T-cell (primary cell): ENCODE measurements around the gene ZFAND5. TPM values are rescaled to one million over a fixed set of nuclear protein-coding genes. Genes with fewer than 3 reads are reported as not detected.

ENCODE experiments used
- ATAC-seq, 4 experiments: fragments of 200-7000 bp in 3 of 4; fragments of 150-1000 bp in 1 of 4; cut with Tn5 transposase; replicated peaks in 1 of 4; 1 replicate in 3 of 4; 2 replicates in 1 of 4; pipeline ENCODE4 v1.10.0; 2021; ENCODE audit warnings: moderate library complexity in 3 of 4, mild to moderate bottlenecking in 2 of 4, moderate number of reproducible peaks in 1 of 4
- CTCF ChIA-PET, 2 donors: fragments of 300-600 bp; sonication (Branson Sonifier 250); formaldehyde crosslinking; loops; one replicate each; lab custom pipeline; 2022; ENCODE audit warnings: antibody characterized with exemption in 2 of 2; lab: Charles Lee
- POLR2A ChIA-PET, 2 donors: fragments of 300-600 bp; sonication (Branson Sonifier 250); formaldehyde crosslinking; loops; one replicate each; lab custom pipeline; 2022; ENCODE audit warnings: antibody characterized with exemption in 2 of 2; lab: Charles Lee
- DNase-seq, 35 experiments: peaks; one replicate each; pipeline versions ENCODE4 v3.0.0 to v3.0.0-alpha.2; 2013 to 2023
- H3K27ac ChIP-seq: one replicate; pipeline ENCODE4 v1.5.1; 2013; ENCODE audit warnings: low read length
- H3K27me3 ChIP-seq, 2 experiments: replicated peaks in 1 of 2; 1 replicate in 1 of 2; 2 replicates in 1 of 2; pipeline versions ENCODE4 v1.6.1 to v1.7.0; 2013; ENCODE audit warnings: low read length in 1 of 2, mixed read lengths in 1 of 2; ENCODE audit not compliant: control insufficient read depth in 2 of 2, insufficient read depth in 2 of 2; ENCODE audit errors: extremely low read depth in 1 of 2
- H3K36me3 ChIP-seq, 2 donors: 1 replicate in 1 of 2; 2 replicates in 1 of 2; pipeline versions ENCODE4 v1.6.1 to v1.7.0; 2013; ENCODE audit warnings: low read length in 1 of 2; ENCODE audit not compliant: control insufficient read depth in 2 of 2, insufficient read depth in 1 of 2; ENCODE audit errors: extremely low read depth in 1 of 2
- H3K4me1 ChIP-seq, 2 experiments: 1 replicate in 1 of 2; 2 replicates in 1 of 2; pipeline versions ENCODE4 v1.6.1 to v1.7.0; 2013; ENCODE audit warnings: low read length in 2 of 2, mixed read lengths in 1 of 2; ENCODE audit not compliant: insufficient read depth in 2 of 2, control insufficient read depth in 1 of 2; ENCODE audit errors: extremely low read depth in 1 of 2
- H3K4me3 ChIP-seq, 2 donors: 1 replicate in 1 of 2; 2 replicates in 1 of 2; pipeline versions ENCODE4 v1.5.1 to v1.7.0; 2013; ENCODE audit warnings: mild to moderate bottlenecking in 2 of 2, low read length in 1 of 2, moderate library complexity in 1 of 2; ENCODE audit not compliant: control insufficient read depth in 1 of 2; ENCODE audit errors: extremely low read depth in 1 of 2
- H3K9me3 ChIP-seq: 2 replicates; pipeline ENCODE4 v1.7.0; 2013
- H3K27ac Mint-ChIP-seq, 2 donors: one replicate each; pipeline ENCODE4 v1.8.0; 2020 to 2021; ENCODE audit warnings: mild to moderate bottlenecking in 2 of 2, mixed read lengths in 2 of 2
- H3K27me3 Mint-ChIP-seq, 2 donors: one replicate each; pipeline ENCODE4 v1.8.0; 2021 to 2022; ENCODE audit warnings: mixed read lengths in 2 of 2
- H3K36me3 Mint-ChIP-seq: one replicate; pipeline ENCODE4 v1.8.0; 2021; ENCODE audit warnings: mixed read lengths
- H3K4me1 Mint-ChIP-seq, 3 donors: one replicate each; pipeline ENCODE4 v1.8.0; 2020 to 2022; ENCODE audit warnings: mixed read lengths in 3 of 3, mild to moderate bottlenecking in 1 of 3
- H3K4me3 Mint-ChIP-seq, 3 donors: one replicate each; pipeline ENCODE4 v1.8.0; 2020 to 2022; ENCODE audit warnings: mild to moderate bottlenecking in 3 of 3, mixed read lengths in 3 of 3, moderate library complexity in 3 of 3
- H3K9me3 Mint-ChIP-seq, 3 donors: one replicate each; pipeline ENCODE4 v1.8.0; 2020 to 2022; ENCODE audit warnings: mixed read lengths in 3 of 3
- WGBS: methylation state at CpG from one replicate; pipeline ENCODE4 v1.1.5; 2013; ENCODE audit warnings: missing lambda C conversion rate; ENCODE audit not compliant: insufficient coverage; 5-methylcytosine and 5-hydroxymethylcytosine counted together
- total RNA-seq, 35 experiments: library from RNA in 6 of 35; stranded (reverse) in 6 of 35; fragments of 120-200 nt in 1 of 35; gene quantifications; one replicate each; pipeline versions ENCODE4 v1.2.1 to v1.2.4 and lab custom pipeline; 2013 to 2026

ZFAND5 gene
- total RNA-seq, 5 donors from 2014 or later (not counting 1 experiment from before 2014, with no cell fraction given): 112 to 275 (median 118) TPM

DNA sequence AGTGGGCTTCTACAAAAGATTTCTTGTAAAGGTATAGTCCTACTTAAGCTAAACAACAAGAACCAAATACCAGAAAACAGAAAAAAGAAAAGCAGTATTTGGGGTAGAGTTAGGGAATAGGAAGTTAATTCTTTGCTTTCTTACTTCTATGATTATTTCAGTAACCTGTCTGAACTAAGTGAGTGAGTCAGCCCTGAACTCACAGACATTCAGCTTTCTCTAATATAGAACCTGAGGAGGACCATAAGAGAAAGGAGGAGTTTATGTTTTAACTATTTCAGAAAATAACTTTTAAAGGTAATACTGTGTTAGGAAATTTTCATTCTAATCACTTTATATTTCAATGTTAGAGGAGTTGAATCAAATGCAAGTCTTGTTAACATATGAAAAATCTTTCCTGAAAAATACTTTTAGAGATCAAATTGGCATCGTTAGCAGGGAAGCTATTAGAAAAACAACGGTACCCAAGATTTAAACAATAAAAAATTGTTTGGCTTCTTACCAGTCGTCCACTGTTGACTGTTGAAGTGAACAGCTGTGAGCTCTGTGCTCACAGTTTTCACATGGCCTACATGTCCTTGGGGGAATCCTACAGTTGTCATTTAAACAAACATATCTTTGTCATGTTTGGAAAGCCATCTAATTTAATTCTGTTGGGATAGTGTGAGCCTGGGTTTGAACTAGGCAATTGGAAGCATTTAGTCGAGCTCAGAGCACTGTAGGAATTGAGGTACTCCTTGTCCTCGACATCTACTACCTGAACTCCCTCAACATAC is 19.9 kb upstream of the ZFAND5 start:
- Histone ChIP-seq H3K4me3 (no peak overlapping the region), H3K9me3 (no peaks in the 10 kb centered on the region), H3K36me3 (no peaks in the 10 kb centered on the region), H3K4me1 (peaks cover 0 to 3% of the 10 kb centered on the region in 2 experiments), H3K27me3 (no peaks in the 10 kb centered on the region), H3K27ac (no peak overlapping the region)
- no peak overlapping the region for H3K4me3 Mint-ChIP-seq
- DNase-seq (no peak), ATAC-seq (no peak)
- peaks cover 0 to 11% (median 9%) of the 10 kb centered on the region in 3 donors for H3K4me1 Mint-ChIP-seq
- ChIA-PET CTCF (interaction anchor here in 1 of 2 donors (0.7 kb wide), 1 partner anchor 34 kb away, joined by 3 read pairs; no protein-coding TSS in a partner anchor), POLR2A (no interaction called here)
- peaks cover 3 to 4% of the 10 kb centered on the region in 2 donors for H3K27me3 Mint-ChIP-seq
- no peaks in the 10 kb centered on the region for H3K36me3 Mint-ChIP-seq
- H3K9me3 Mint-ChIP-seq: no peaks in the 10 kb centered on the region
- WGBS: 90% methylated on average over 3 of the region's 5 CpGs
- no peak overlapping the region for H3K27ac Mint-ChIP-seq

DNA sequence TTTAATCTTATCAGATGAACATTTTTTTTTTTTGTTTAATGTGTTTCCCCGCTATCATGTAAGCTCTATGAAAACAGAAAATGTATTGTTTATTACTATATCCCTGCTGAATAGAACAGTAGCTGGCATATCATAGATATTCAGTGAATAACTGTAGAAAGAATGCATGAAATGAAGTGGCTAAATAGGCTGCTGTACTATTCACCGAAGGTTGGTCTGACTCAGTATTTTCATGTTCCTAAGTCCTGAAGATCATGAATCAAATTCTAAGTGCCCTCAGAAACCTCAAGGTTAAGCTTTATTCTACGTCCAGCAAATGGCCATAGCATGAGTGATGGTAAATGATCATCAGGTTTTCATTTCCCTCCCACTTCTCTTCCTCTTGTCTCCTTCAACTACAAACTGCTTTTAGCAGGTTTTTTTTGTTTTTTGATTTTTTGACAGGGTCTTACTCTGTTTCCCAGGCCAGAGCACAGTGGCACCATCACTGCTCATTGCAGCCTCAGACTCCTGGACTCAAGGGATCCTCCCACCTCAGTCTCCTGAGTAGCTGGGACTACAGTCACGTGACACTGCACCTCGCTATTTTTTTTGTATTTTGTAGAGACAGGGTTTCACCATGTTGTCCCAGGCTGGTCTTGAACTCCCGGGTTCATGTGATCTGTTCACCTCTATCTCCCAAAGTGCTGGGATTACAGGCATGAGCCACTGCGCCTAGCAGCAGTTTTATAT is 19.1 kb upstream of the ZFAND5 start:
- no peak overlapping the region for H3K27ac ChIP-seq
- Mint-ChIP-seq H3K4me3 (no peak overlapping the region), H3K27me3 (peaks cover 3% of the 10 kb centered on the region in 2 donors), H3K27ac (no peak overlapping the region), H3K9me3 (no peaks in the 10 kb centered on the region), H3K36me3 (no peaks in the 10 kb centered on the region), H3K4me1 (peaks cover 0 to 11% (median 9%) of the 10 kb centered on the region in 3 donors)
- H3K4me3 ChIP-seq: no peak overlapping the region
- ChIA-PET POLR2A (interaction anchor here in 1 of 2 donors (0.5 kb wide), 1 partner anchor 738 kb away, joined by 8 read pairs; no protein-coding TSS in a partner anchor), CTCF (interaction anchor here in 1 of 2 donors (0.7 kb wide), 1 partner anchor 9 kb away, joined by 3 read pairs; no protein-coding TSS in a partner anchor)
- H3K27me3 ChIP-seq: no peaks in the 10 kb centered on the region
- peaks cover 0 to 3% of the 10 kb centered on the region in 2 experiments for H3K4me1 ChIP-seq
- H3K9me3 ChIP-seq: no peaks in the 10 kb centered on the region
- ATAC-seq (no peak), DNase-seq (no peak)
- no CpG with 5 or more reads among the region's 7 CpGs for WGBS
- no peaks in the 10 kb centered on the region for H3K36me3 ChIP-seq

- WGBS: 80% methylated on average over 2 of the region's 4 CpGs
- ATAC-seq: no peak
- ChIA-PET CTCF (no interaction called here), POLR2A (interaction anchor here in 1 of 2 donors (0.5 kb wide), 1 partner anchor 1718 kb away, joined by 6 read pairs; no protein-coding TSS in a partner anchor)
- DNase-seq: no peak
- no peak overlapping the region for H3K4me3 ChIP-seq
- H3K4me1 Mint-ChIP-seq: peaks cover 0 to 7% (median 7%) of the 10 kb centered on the region in 3 donors
- peaks cover 0 to 2% of the 10 kb centered on the region in 2 experiments for H3K4me1 ChIP-seq
- H3K27me3 Mint-ChIP-seq: peaks cover 3% of the 10 kb centered on the region in 2 donors
- H3K36me3 Mint-ChIP-seq: no peaks in the 10 kb centered on the region
- H3K27ac Mint-ChIP-seq: no peak overlapping the region
- H3K27me3 ChIP-seq: peaks cover 0 to 2% of the 10 kb centered on the region in 2 experiments
- H3K27ac ChIP-seq: no peak overlapping the region
- no peak overlapping the region for H3K4me3 Mint-ChIP-seq
- no peaks in the 10 kb centered on the region for H3K36me3 ChIP-seq
- no peaks in the 10 kb centered on the region for H3K9me3 ChIP-seq
- no peaks in the 10 kb centered on the region for H3K9me3 Mint-ChIP-seq
Observed at GRCh38 chr9:72382405-72382804, 17.4 kb upstream of the ZFAND5 start.

DNA sequence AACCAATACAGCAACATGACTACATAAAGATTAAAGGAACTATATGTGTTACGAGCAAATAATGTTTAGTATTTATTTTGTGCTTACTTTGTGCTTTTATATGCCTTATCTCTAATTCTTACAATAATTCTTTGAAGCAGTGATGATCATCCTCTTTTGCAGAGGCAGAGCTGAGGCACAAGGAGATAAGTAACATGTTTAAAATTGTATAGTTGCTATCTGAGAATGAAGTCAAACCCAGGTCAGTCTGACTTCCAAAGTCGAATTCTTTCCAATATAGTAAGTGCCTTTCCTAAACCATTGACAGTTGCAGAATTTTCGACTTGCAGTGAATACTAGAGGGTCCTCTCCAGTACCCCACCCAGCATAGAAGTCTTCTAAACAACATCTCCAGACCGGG is 12.0 kb upstream of the ZFAND5 start:
- no peak overlapping the region for H3K27ac Mint-ChIP-seq
- Histone ChIP-seq H3K9me3 (no peaks in the 10 kb centered on the region), H3K36me3 (no peaks in the 10 kb centered on the region), H3K27ac (no peak overlapping the region), H3K4me1 (no peaks in the 10 kb centered on the region), H3K27me3 (peaks cover 0 to 10% of the 10 kb centered on the region in 2 experiments), H3K4me3 (no peak overlapping the region)
- POLR2A ChIA-PET: interaction anchor here in 1 of 2 donors (0.7 kb wide), 1 partner anchor 338 kb away, joined by 4 read pairs; no protein-coding TSS in a partner anchor
- no peak overlapping the region for H3K4me3 Mint-ChIP-seq
- DNase-seq (no peak), ATAC-seq (no peak)
- H3K9me3 Mint-ChIP-seq: no peaks in the 10 kb centered on the region
- peaks cover 3 to 4% of the 10 kb centered on the region in 2 donors for H3K27me3 Mint-ChIP-seq
- H3K36me3 Mint-ChIP-seq: no peaks in the 10 kb centered on the region
- no peaks in the 10 kb centered on the region for H3K4me1 Mint-ChIP-seq
- CTCF ChIA-PET: no interaction called here
- 67% methylated on average over 2 of the region's 4 CpGs for WGBS

GRCh38 chr9:72371151-72371550 is 6.1 kb upstream of the ZFAND5 start:
- ATAC-seq (no peak), DNase-seq (no peak)
- Mint-ChIP-seq H3K27ac (no peak overlapping the region), H3K27me3 (peaks cover 0 to 4% of the 10 kb centered on the region in 2 donors), H3K9me3 (no peaks in the 10 kb centered on the region), H3K4me3 (no peak overlapping the region), H3K36me3 (no peaks in the 10 kb centered on the region), H3K4me1 (no peaks in the 10 kb centered on the region)
- ChIA-PET POLR2A (interaction anchor here in 1 of 2 donors (0.6 kb wide), 1 partner anchor 111 kb away, joined by 3 read pairs; no protein-coding TSS in a partner anchor), CTCF (interaction anchor here in 1 of 2 donors (1.1 kb wide), 1 partner anchor 13 kb away, joined by 3 read pairs; no protein-coding TSS in a partner anchor)
- Histone ChIP-seq H3K4me3 (no peak overlapping the region), H3K27ac (no peak overlapping the region), H3K27me3 (peaks cover 0 to 3% of the 10 kb centered on the region in 2 experiments), H3K9me3 (no peaks in the 10 kb centered on the region), H3K4me1 (no peaks in the 10 kb centered on the region), H3K36me3 (no peaks in the 10 kb centered on the region)
